ENCODE results near the gene SLC45A1. TPM values are rescaled to one million over a fixed set of nuclear protein-coding genes. Genes with fewer than 3 reads are reported as not detected.

Gene SLC45A1
- total RNA-seq, 2 experiments from 2014 or later: 0.88 to 0.98 TPM

DNA sequence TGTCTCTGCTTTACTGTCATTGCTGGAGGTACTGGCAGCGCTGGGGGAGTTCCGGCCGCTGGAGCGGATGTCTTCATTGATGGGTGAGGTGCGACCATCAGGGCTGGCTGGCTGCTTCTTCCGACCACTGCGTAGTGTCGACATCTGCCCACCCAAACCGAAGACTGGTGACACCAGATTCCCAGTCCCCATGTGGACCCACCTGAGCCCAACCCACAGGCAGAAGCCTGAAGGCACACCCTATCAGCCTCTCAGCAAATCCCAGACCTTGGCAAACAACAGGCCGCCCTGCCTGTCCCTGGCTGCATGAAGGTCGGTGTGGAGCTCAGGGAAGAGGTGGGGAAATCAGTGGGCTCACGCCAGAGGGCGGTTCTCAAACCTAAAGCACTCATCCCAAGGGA is 44.8 kb downstream of the SLC45A1 start:
- DNase-seq (no peak), ATAC-seq (ENCODE audit: poor library complexity) (no peak)
- no peak overlapping the region for H3K27ac Mint-ChIP-seq
- Histone ChIP-seq H3K4me1 (ENCODE audit: insufficient read depth, low read length) (peaks cover 6% of the 10 kb centered on the region), H3K36me3 (ENCODE audit: insufficient read depth, low read length) (peaks cover 93% of the 10 kb centered on the region), H3K9me3 (ENCODE audit: control insufficient read depth in 1 of 2, insufficient read depth in 1 of 2, low read length in 2 of 2) (no peaks in the 10 kb centered on the region), H3K27ac (ENCODE audit: low read depth in 1 of 2, low read length in 2 of 2) (no peak overlapping the region), H3K4me3 (ENCODE audit: low read length) (no peak overlapping the region), H3K27me3 (ENCODE audit: control insufficient read depth in 1 of 2, insufficient read depth in 2 of 2, low read length in 2 of 2) (no peaks in the 10 kb centered on the region)
- H3K4me1 Mint-ChIP-seq (ENCODE audit: low read depth): peaks cover 9% of the 10 kb centered on the region
- no peaks in the 10 kb centered on the region for H3K9me3 Mint-ChIP-seq
- ChIA-PET CTCF (no interaction called here), POLR2A (no interaction called here)
- no peaks in the 10 kb centered on the region for H3K27me3 Mint-ChIP-seq
- H3K4me3 Mint-ChIP-seq: no peak overlapping the region
- TF ChIP-seq, protein P1, sequence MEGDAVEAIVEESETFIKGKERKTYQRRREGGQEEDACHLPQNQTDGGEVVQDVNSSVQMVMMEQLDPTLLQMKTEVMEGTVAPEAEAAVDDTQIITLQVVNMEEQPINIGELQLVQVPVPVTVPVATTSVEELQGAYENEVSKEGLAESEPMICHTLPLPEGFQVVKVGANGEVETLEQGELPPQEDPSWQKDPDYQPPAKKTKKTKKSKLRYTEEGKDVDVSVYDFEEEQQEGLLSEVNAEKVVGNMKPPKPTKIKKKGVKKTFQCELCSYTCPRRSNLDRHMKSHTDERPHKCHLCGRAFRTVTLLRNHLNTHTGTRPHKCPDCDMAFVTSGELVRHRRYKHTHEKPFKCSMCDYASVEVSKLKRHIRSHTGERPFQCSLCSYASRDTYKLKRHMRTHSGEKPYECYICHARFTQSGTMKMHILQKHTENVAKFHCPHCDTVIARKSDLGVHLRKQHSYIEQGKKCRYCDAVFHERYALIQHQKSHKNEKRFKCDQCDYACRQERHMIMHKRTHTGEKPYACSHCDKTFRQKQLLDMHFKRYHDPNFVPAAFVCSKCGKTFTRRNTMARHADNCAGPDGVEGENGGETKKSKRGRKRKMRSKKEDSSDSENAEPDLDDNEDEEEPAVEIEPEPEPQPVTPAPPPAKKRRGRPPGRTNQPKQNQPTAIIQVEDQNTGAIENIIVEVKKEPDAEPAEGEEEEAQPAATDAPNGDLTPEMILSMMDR (IDR thresholded peaks at IDR 0.05): no peak
- intact Hi-C loops (cut with DNase I, micrococcal nuclease): no loop called here
- peaks cover 87% of the 10 kb centered on the region for H3K36me3 Mint-ChIP-seq (ENCODE audit: low read depth)

DNA sequence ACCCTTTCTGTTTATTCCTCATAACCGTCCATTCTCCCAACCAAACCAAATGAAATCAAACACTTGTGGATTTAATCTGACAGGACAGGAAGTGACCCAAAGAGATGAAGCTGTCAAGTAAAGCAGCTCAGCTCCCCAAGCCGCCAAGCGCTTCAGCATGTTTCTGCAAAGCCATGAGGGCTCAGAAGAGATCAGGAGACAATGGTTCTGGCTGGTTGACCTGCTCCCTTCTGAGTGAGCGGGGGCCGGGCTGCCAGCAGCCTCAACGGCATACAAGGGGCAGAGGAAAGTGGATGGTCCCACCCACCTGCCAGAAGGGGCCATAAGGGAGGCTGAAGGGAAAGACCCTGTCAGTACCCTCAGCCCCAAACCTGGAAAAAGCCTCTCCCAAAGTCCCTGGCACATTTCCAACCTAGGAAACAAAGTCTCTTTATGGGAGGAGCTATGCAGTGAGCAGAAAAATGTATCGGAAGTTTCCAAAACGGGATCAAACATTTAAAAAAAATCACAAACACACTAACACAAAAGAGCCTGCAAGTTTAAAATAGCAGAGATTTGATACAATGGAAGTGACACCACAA is 45.4 kb downstream of the SLC45A1 start:
- Histone ChIP-seq H3K9me3 (ENCODE audit: control insufficient read depth in 1 of 2, insufficient read depth in 1 of 2, low read length in 2 of 2) (no peaks in the 10 kb centered on the region), H3K27ac (ENCODE audit: low read depth in 1 of 2, low read length in 2 of 2) (no peak overlapping the region), H3K4me1 (ENCODE audit: insufficient read depth, low read length) (peaks cover 6% of the 10 kb centered on the region), H3K27me3 (ENCODE audit: control insufficient read depth in 1 of 2, insufficient read depth in 2 of 2, low read length in 2 of 2) (no peaks in the 10 kb centered on the region), H3K4me3 (ENCODE audit: low read length) (no peak overlapping the region), H3K36me3 (ENCODE audit: insufficient read depth, low read length) (peaks cover 89% of the 10 kb centered on the region)
- DNase-seq (no peak), ATAC-seq (ENCODE audit: poor library complexity) (no peak)
- peaks cover 86% of the 10 kb centered on the region for H3K36me3 Mint-ChIP-seq (ENCODE audit: low read depth)
- intact Hi-C loops (cut with DNase I, micrococcal nuclease): no loop called here
- peaks cover 11% of the 10 kb centered on the region for H3K4me1 Mint-ChIP-seq (ENCODE audit: low read depth)
- H3K27me3 Mint-ChIP-seq: no peaks in the 10 kb centered on the region
- POLR2A ChIA-PET: no interaction called here
- H3K27ac Mint-ChIP-seq: no peak overlapping the region
- H3K4me3 Mint-ChIP-seq: no peak overlapping the region
- TF ChIP-seq, protein P1 (IDR thresholded peaks at IDR 0.05): no peak
- CTCF ChIA-PET: no interaction called here
- no peaks in the 10 kb centered on the region for H3K9me3 Mint-ChIP-seq

DNA sequence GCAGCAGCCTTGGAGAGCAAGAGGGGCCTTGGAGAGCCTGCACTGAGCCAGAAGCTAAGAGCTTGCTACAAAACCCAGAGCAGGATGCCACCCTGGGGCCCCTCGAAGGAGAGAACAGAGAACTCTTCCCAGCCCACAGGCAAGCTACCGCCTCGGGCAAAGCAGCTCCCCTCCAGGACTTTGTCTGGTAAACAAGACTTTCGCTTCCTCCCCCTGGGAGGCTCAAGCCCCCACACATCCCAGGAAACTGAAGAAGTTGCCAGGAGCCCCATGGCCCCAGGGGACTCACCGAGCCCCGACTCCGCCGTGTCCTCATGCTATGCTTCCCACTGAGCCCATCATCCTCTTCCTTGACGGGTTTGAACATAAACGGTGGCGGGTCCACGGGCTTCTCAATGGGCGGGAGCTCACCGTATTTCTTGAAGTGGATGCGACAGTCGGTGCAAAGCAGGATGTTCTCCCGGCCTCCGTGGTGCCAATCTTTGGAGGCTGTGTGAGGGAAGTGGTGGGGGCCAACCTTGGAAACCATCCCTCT is 45.9 kb downstream of the SLC45A1 start:
- POLR2A ChIA-PET: no interaction called here
- TF ChIP-seq, protein P1 (IDR thresholded peaks at IDR 0.05): no peak

More for the DNA sequence above, 45.9 kb downstream of the SLC45A1 start:
- Histone ChIP-seq H3K27ac (ENCODE audit: low read depth in 1 of 2, low read length in 2 of 2) (peak overlapping the region in 1 of 2 donors; percentile 13), H3K4me3 (ENCODE audit: low read length) (no peak overlapping the region), H3K9me3 (ENCODE audit: control insufficient read depth in 1 of 2, insufficient read depth in 1 of 2, low read length in 2 of 2) (no peaks in the 10 kb centered on the region), H3K27me3 (ENCODE audit: control insufficient read depth in 1 of 2, insufficient read depth in 2 of 2, low read length in 2 of 2) (no peaks in the 10 kb centered on the region), H3K4me1 (ENCODE audit: insufficient read depth, low read length) (peaks cover 8% of the 10 kb centered on the region), H3K36me3 (ENCODE audit: insufficient read depth, low read length) (peaks cover 84% of the 10 kb centered on the region)
- H3K4me3 Mint-ChIP-seq: no peak overlapping the region
- CTCF ChIA-PET: no interaction called here
- peaks cover 11% of the 10 kb centered on the region for H3K4me1 Mint-ChIP-seq (ENCODE audit: low read depth)
- ATAC-seq (ENCODE audit: poor library complexity) (no peak), DNase-seq (no peak)
- intact Hi-C loops (cut with DNase I, micrococcal nuclease): no loop called here
- H3K27me3 Mint-ChIP-seq: no peaks in the 10 kb centered on the region
- H3K9me3 Mint-ChIP-seq: no peaks in the 10 kb centered on the region
- H3K36me3 Mint-ChIP-seq (ENCODE audit: low read depth): peaks cover 80% of the 10 kb centered on the region
- H3K27ac Mint-ChIP-seq: no peak overlapping the region
